Osteoblast (primary cell): ENCODE data around the gene SNX27. TPM values are rescaled to one million over a fixed set of nuclear protein-coding genes. Genes with fewer than 3 reads are reported as not detected.
"Not testable (repeated sequence)": the region's sequence is repeated elsewhere in the genome, so short reads cannot be mapped to it uniquely, and the experiment has no call there.

ENCODE experiments used
- DNase-seq: peaks from one replicate; pipeline ENCODE4 v3.0.0; 2011; ENCODE audit warnings: low spot score, mixed read lengths; ENCODE audit not compliant: insufficient read length; ENCODE audit errors: missing footprints
- H2AFZ ChIP-seq: 2 replicates; pipeline ENCODE4 v1.6.0; 2011; ENCODE audit warnings: mild to moderate bottlenecking, low read length
- H3K27ac ChIP-seq: 2 replicates; pipeline ENCODE4 v1.5.1; 2011; ENCODE audit warnings: mild to moderate bottlenecking, low read depth, low read length, moderate library complexity
- H3K27me3 ChIP-seq: 2 replicates; pipeline ENCODE4 v1.6.0; 2012; ENCODE audit warnings: mild to moderate bottlenecking, control low read depth, inconsistent platforms, low read length, moderate library complexity; ENCODE audit not compliant: insufficient read depth
- H3K36me3 ChIP-seq: 2 replicates; pipeline ENCODE4 v1.5.1; 2011; ENCODE audit warnings: mild to moderate bottlenecking, low read length, control low read depth, moderate library complexity; ENCODE audit not compliant: insufficient read depth
- H3K4me1 ChIP-seq: 2 replicates; pipeline ENCODE4 v1.5.1; 2011; ENCODE audit warnings: mild to moderate bottlenecking, low read length, control low read depth, moderate library complexity; ENCODE audit not compliant: insufficient read depth
- H3K4me2 ChIP-seq: 2 replicates; pipeline ENCODE4 v1.6.0; 2011; ENCODE audit warnings: mild to moderate bottlenecking, low read length; ENCODE audit not compliant: insufficient read depth
- H3K4me3 ChIP-seq: fragments of 200-600 bp; sonication (generic); 3 replicates; pipeline ENCODE4 v1.5.1; 2012; ENCODE audit warnings: mild to moderate bottlenecking, low read length, inconsistent platforms; ENCODE audit not compliant: insufficient read depth
- H3K79me2 ChIP-seq: 2 replicates; pipeline ENCODE4 v1.6.0; 2012; ENCODE audit warnings: mild to moderate bottlenecking, low read length, control low read depth, inconsistent platforms; ENCODE audit not compliant: insufficient read depth
- H3K9me3 ChIP-seq: 2 replicates; pipeline ENCODE4 v1.5.1; 2011; ENCODE audit warnings: low read depth, low read length, control low read depth
- H4K20me1 ChIP-seq: 2 replicates; pipeline ENCODE4 v1.6.0; 2012; ENCODE audit warnings: mild to moderate bottlenecking, low read length, control low read depth; ENCODE audit not compliant: insufficient read depth
- CTCF ChIP-seq: IDR thresholded peaks from 2 replicates; pipeline ENCODE4 v1.5.1; 2011; ENCODE audit warnings: mild to moderate bottlenecking, low read depth, low read length, moderate library complexity; ENCODE audit errors: extremely low read depth
- total RNA-seq: library from RNA; depleted of rRNA; stranded (reverse); fragments of >200 nt; gene quantifications from 2 replicates; pipeline ENCODE4 v1.2.3, GENCODE V29; 2012

The SNX27 gene
- total RNA-seq, 1 donor: 23.5 TPM

GRCh38 chr1:151590961-151591360, 20.9 kb upstream of the SNX27 start:
- Histone ChIP-seq H3K9me3 (peaks cover 3% of the 10 kb centered on the region), H3K4me1 (no peaks in the 10 kb centered on the region), H3K79me2 (no peaks in the 10 kb centered on the region), H3K4me3 (no peak overlapping the region), H4K20me1 (no peaks in the 10 kb centered on the region), H3K36me3 (no peaks in the 10 kb centered on the region), H3K27me3 (no peaks in the 10 kb centered on the region), H3K4me2 (no peak overlapping the region), H2AFZ (no peak overlapping the region), H3K27ac (no peak overlapping the region)
- no peak for TF ChIP-seq CTCF
- DNase-seq: no peak

- TF ChIP-seq CTCF: no peak
- Histone ChIP-seq H3K9me3 (peaks cover 3% of the 10 kb centered on the region), H3K36me3 (no peaks in the 10 kb centered on the region), H3K4me1 (no peaks in the 10 kb centered on the region), H3K79me2 (no peaks in the 10 kb centered on the region), H3K4me3 (peak overlapping the region; percentile 13), H4K20me1 (no peaks in the 10 kb centered on the region), H3K4me2 (peak overlapping the region; percentile 43), H3K27me3 (no peaks in the 10 kb centered on the region), H3K27ac (no peak overlapping the region), H2AFZ (no peak overlapping the region)
- DNase-seq: no peak
These were observed 18.1 kb upstream of the SNX27 start for GRCh38 chr1:151593730-151594129.

- H3K79me2 ChIP-seq: no peaks in the 10 kb centered on the region
- H3K27ac ChIP-seq: no peak overlapping the region
- peaks cover 3% of the 10 kb centered on the region for H3K9me3 ChIP-seq
- no peaks in the 10 kb centered on the region for H3K27me3 ChIP-seq
- peak; percentile 91 for DNase-seq
- peak overlapping the region; percentile 13 for H3K4me3 ChIP-seq
- no peaks in the 10 kb centered on the region for H4K20me1 ChIP-seq
- no peaks in the 10 kb centered on the region for H3K4me1 ChIP-seq
- no peak overlapping the region for H2AFZ ChIP-seq
- peak; percentile 87 for TF ChIP-seq CTCF
- peak overlapping the region; percentile 43 for H3K4me2 ChIP-seq
- no peaks in the 10 kb centered on the region for H3K36me3 ChIP-seq
These were observed 17.7 kb upstream of the SNX27 start for GRCh38 chr1:151594143-151594625.

GRCh38 chr1:151596166-151596953, 15.5 kb upstream of the SNX27 start:
- DNase-seq: no peak
- no peaks in the 10 kb centered on the region for H3K36me3 ChIP-seq
- H3K9me3 ChIP-seq: no peaks in the 10 kb centered on the region

GRCh38 chr1:151602550-151602949, 9.3 kb upstream of the SNX27 start:
- not testable (repeated sequence) for H3K79me2 ChIP-seq, H3K27ac ChIP-seq, DNase-seq, H3K4me1 ChIP-seq, H3K4me2 ChIP-seq, H3K4me3 ChIP-seq, H4K20me1 ChIP-seq, H3K27me3 ChIP-seq, H3K36me3 ChIP-seq, H2AFZ ChIP-seq, H3K9me3 ChIP-seq

More at GRCh38 chr1:151596166-151596953, 15.5 kb upstream of the SNX27 start:
- Histone ChIP-seq H3K27me3 (no peaks in the 10 kb centered on the region), H3K4me2 (no peak overlapping the region), H3K4me1 (no peaks in the 10 kb centered on the region), H3K4me3 (no peak overlapping the region), H2AFZ (no peak overlapping the region), H3K27ac (no peak overlapping the region), H4K20me1 (no peaks in the 10 kb centered on the region), H3K79me2 (no peaks in the 10 kb centered on the region)
- no peak for TF ChIP-seq CTCF
